Sigmoid colon (tissue), 7 donors: ENCODE results near the gene ADAM10. TPM values are rescaled to one million over a fixed set of nuclear protein-coding genes. Genes with fewer than 3 reads are reported as not detected.

Experiments
- DNase-seq: peaks from one replicate; pipeline ENCODE4 v3.0.0-alpha.2; 2019
- H3K27ac ChIP-seq, 4 donors: fragments of 200-600 bp; sonication (generic); one replicate each; pipeline ENCODE4 v1.5.1; 2016 to 2019; ENCODE audit warnings: mild to moderate bottlenecking in 1 of 4
- H3K27me3 ChIP-seq, 3 donors: fragments of 200-600 bp; sonication (generic); one replicate each; pipeline ENCODE4 v1.5.1; 2019; ENCODE audit warnings: mild to moderate bottlenecking in 1 of 3
- H3K36me3 ChIP-seq, 4 donors: fragments of 200-600 bp; sonication (generic); one replicate each; pipeline ENCODE4 v1.5.1; 2016 to 2019
- H3K4me1 ChIP-seq, 4 donors: fragments of 200-600 bp; sonication (generic); one replicate each; pipeline ENCODE4 v1.5.1; 2017 to 2019
- H3K4me3 ChIP-seq, 4 donors: fragments of 200-600 bp; sonication (generic); one replicate each; pipeline ENCODE4 v1.5.1; 2017 to 2019; ENCODE audit warnings: mild to moderate bottlenecking in 2 of 4, moderate library complexity in 1 of 4
- H3K9me3 ChIP-seq, 4 donors: fragments of 200-600 bp in 3 of 4; sonication (generic) in 3 of 4; one replicate each; pipeline versions ENCODE4 v1.5.1 to v1.6.1; 2013 to 2019
- EP300 ChIP-seq, 4 donors: sonication (generic); formaldehyde crosslinking; IDR thresholded peaks; one replicate each; pipeline ENCODE4 v1.6.1; 2017; ENCODE audit warnings: antibody characterized with exemption in 4 of 4
- POLR2A ChIP-seq, 2 donors: fragments of 450-650 bp; IDR thresholded peaks; one replicate each; pipeline ENCODE4 v1.6.1; 2016; ENCODE audit warnings: antibody characterized with exemption in 2 of 2, mild to moderate bottlenecking in 2 of 2, moderate library complexity in 2 of 2
- POLR2AphosphoS5 ChIP-seq, 4 donors: sonication (generic); formaldehyde crosslinking; IDR thresholded peaks; one replicate each; pipeline ENCODE4 v1.6.1; 2017; ENCODE audit warnings: antibody characterized with exemption in 4 of 4
- WGBS, 2 donors: extraction: QIAGEN DNeasy Blood & Tissue Kit; methylation state at CpG; one replicate each; pipeline ENCODE4 v1.1.7; 2013; 5-methylcytosine and 5-hydroxymethylcytosine counted together
- intact Hi-C: fragments of 100-400 bp; cut with DNase I; formaldehyde crosslinking; loops from one replicate; pipeline ENCODE4 v1.15.1; 2023
- polyA plus RNA-seq, 3 donors: library from polyadenylated mRNA; stranded (reverse); fragments of 200-250 nt; gene quantifications; one replicate each; pipeline ENCODE4 v1.2.3, GENCODE V29; 2013
- total RNA-seq, 4 donors: library from RNA; depleted of rRNA; stranded (reverse); fragments of >200 nt; gene quantifications; one replicate each; pipeline ENCODE4 v1.1.0, GENCODE V29; 2016
- TF ChIP-seq, protein P1 (sequence below), 4 experiments: fragments of 450-650 bp in 3 of 4; fragments of 200-600 bp in 1 of 4; IDR thresholded peaks; one replicate each; pipeline ENCODE4 v1.5.1; 2016 to 2019; ENCODE audit warnings: antibody characterized with exemption in 4 of 4, mild to moderate bottlenecking in 3 of 4, moderate library complexity in 2 of 4
- donor health status: healthy with polysubstance abuse.
- donor health status: Bipolar disorder and iron deficiency.
- donor health status: healthy.

Gene ADAM10
- total and polyA plus RNA-seq, 7 donors = 6.6 to 70.9 (median 44.9) TPM

DNA sequence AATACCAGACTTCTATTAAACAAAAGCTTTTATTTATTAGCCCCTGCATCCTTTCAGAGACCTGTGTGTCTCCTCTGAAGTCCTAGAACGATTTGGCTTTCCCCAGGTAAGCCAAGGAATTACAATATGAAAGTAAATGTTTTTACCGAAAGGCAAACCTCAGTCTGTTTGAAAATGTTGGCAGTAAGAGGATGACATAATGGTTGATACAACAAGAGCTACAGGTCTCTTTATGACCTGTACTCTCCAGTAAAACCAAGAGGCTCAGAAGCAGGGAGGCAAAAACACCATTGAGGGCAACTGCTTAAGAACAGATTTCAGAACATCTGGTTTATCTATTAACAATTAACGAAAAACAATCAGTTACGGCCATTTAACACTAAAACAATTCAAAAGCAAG, 107.8 kb downstream of the ADAM10 start:
- no peaks in the 10 kb centered on the region for H3K9me3 ChIP-seq
- intact Hi-C loops = no loop called here

DNA sequence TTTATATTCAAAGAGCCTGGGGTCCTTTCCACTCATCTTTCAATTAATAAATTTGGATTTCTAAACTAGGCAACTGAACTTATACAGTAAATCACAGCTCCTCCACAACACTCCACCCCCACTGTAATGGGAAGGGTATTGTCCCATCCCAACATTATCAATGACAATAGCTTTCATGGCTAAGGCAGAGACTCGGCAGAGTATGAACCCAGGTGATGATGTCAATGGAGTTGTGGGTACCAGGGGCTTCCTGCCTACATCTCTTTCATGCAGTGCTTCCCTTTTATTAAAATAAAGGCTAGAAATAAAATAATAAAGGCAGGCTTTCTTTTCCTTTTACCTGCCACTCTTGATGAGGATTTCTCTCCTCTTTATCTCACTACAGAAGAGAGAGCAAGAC, 109.5 kb downstream of the ADAM10 start:
- no peaks in the 10 kb centered on the region for H3K4me1 ChIP-seq
- peaks cover 0 to 27% (median 2%) of the 10 kb centered on the region in 4 donors for H3K36me3 ChIP-seq
- no peaks in the 10 kb centered on the region for H3K9me3 ChIP-seq
- H3K4me3 ChIP-seq = no peak overlapping the region
- TF ChIP-seq, protein P1, sequence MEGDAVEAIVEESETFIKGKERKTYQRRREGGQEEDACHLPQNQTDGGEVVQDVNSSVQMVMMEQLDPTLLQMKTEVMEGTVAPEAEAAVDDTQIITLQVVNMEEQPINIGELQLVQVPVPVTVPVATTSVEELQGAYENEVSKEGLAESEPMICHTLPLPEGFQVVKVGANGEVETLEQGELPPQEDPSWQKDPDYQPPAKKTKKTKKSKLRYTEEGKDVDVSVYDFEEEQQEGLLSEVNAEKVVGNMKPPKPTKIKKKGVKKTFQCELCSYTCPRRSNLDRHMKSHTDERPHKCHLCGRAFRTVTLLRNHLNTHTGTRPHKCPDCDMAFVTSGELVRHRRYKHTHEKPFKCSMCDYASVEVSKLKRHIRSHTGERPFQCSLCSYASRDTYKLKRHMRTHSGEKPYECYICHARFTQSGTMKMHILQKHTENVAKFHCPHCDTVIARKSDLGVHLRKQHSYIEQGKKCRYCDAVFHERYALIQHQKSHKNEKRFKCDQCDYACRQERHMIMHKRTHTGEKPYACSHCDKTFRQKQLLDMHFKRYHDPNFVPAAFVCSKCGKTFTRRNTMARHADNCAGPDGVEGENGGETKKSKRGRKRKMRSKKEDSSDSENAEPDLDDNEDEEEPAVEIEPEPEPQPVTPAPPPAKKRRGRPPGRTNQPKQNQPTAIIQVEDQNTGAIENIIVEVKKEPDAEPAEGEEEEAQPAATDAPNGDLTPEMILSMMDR (IDR thresholded peaks at IDR 0.05) = no peak
- no peak for TF ChIP-seq POLR2A (IDR thresholded peaks at IDR 0.05)
- no peak for TF ChIP-seq EP300 (IDR thresholded peaks at IDR 0.05)
- no peak for TF ChIP-seq POLR2AphosphoS5 (IDR thresholded peaks at IDR 0.05)
- WGBS, 2 donors = 88 to 92% methylated on average over 1 of the region's 1 CpG
- H3K27ac ChIP-seq = no peak overlapping the region
- H3K27me3 ChIP-seq = no peaks in the 10 kb centered on the region
- intact Hi-C loops = no loop called here
- DNase-seq = no peak

More for the DNA sequence above, 107.8 kb downstream of the ADAM10 start:
- 68 to 86% methylated on average over 4 of the region's 4 CpGs for WGBS, 2 donors
- no peaks in the 10 kb centered on the region for H3K27me3 ChIP-seq
- H3K27ac ChIP-seq = no peak overlapping the region
- peaks cover 0 to 33% (median 2%) of the 10 kb centered on the region in 4 donors for H3K36me3 ChIP-seq
- DNase-seq = no peak
- H3K4me3 ChIP-seq = no peak overlapping the region
- no peak for TF ChIP-seq EP300 (IDR thresholded peaks at IDR 0.05)
- TF ChIP-seq POLR2A (IDR thresholded peaks at IDR 0.05) = no peak
- TF ChIP-seq, protein P1 (IDR thresholded peaks at IDR 0.05) = no peak
- no peak for TF ChIP-seq POLR2AphosphoS5 (IDR thresholded peaks at IDR 0.05)
- H3K4me1 ChIP-seq = no peaks in the 10 kb centered on the region

DNA sequence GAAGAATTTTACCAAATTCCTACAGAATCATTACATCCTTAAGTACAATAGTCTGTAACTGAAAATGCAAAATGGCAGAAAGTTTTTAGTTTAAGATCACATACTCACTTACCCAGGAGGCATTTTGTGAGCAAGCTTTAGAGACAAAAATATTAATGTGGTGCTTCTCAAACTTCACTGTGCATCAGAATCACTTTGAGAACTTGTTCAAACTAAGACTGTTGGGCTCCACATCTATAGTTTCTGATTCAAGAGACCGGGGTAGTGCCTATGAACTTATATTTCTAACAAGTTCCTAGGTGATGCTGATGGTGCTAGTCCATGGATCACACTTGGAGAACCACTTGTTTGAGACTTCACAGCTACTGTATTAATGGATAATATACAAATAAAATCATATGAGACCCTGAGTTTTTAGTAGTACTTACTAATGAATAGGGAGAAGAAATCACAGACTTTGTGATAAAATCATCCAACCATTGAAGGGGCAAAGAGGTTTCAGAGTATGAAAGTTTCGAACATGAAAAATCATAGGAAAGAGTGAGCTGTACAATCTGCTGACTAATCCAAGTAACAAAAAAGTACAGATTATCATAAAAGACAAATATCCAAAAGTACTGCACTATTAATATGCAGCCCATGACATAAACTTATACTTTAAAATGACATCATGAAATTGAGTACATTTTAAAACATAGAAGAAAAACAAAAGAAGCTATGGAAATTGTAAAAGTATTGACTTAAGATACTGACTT, 110.3 kb downstream of the ADAM10 start:
- no peak overlapping the region for H3K4me3 ChIP-seq
- H3K36me3 ChIP-seq = peaks cover 0 to 27% (median 2%) of the 10 kb centered on the region in 4 donors
- intact Hi-C loops = no loop called here
- no peaks in the 10 kb centered on the region for H3K27me3 ChIP-seq
- DNase-seq = no peak
- no peak overlapping the region for H3K27ac ChIP-seq
- TF ChIP-seq, protein P1 (IDR thresholded peaks at IDR 0.05) = no peak
- TF ChIP-seq POLR2A (IDR thresholded peaks at IDR 0.05) (no peak), EP300 (IDR thresholded peaks at IDR 0.05) (no peak)
- no peaks in the 10 kb centered on the region for H3K9me3 ChIP-seq
- H3K4me1 ChIP-seq = no peaks in the 10 kb centered on the region
- 91 to 95% methylated on average over 2 of the region's 2 CpGs for WGBS, 2 donors

- DNase-seq = no peak
- TF ChIP-seq EP300 (IDR thresholded peaks at IDR 0.05) (no peak), POLR2AphosphoS5 (IDR thresholded peaks at IDR 0.05) (no peak), POLR2A (IDR thresholded peaks at IDR 0.05) (no peak)
- TF ChIP-seq, protein P1 (IDR thresholded peaks at IDR 0.05) = no peak
- Histone ChIP-seq H3K4me1 (peaks cover 0 to 14% (median 7%) of the 10 kb centered on the region in 4 donors), H3K4me3 (no peak overlapping the region), H3K27ac (no peak overlapping the region), H3K27me3 (no peaks in the 10 kb centered on the region), H3K36me3 (no peaks in the 10 kb centered on the region), H3K9me3 (no peaks in the 10 kb centered on the region)
- intact Hi-C loops = no loop called here
- 86 to 93% methylated on average over 2 of the region's 2 CpGs for WGBS, 2 donors
Measured at GRCh38 chr15:58632789-58633188, 116.7 kb downstream of the ADAM10 start.
